Measurements from ENCODE around the gene KEAP1. TPM values are rescaled to one million over a fixed set of nuclear protein-coding genes. Genes with fewer than 3 reads are reported as not detected.

Gene KEAP1
- 51.6 and 61.2 TPM in 2 replicates for total RNA-seq

GRCh38 chr19:10503002-10503789, at the start of gene KEAP1:
Gene KEAP1 (minus strand): TSS chr19:10503356. CDS start chr19:10500033, 3,323 bp downstream.

GRCh38 chr19:10543420-10544241, 40.5 kb upstream of the KEAP1 start, which contains the start of gene ATG4D:
Gene ATG4D (plus strand): TSS chr19:10543904. CDS start chr19:10544091, 187 bp downstream.

GRCh38 chr19:10517361-10517759, 14.2 kb upstream of the KEAP1 start, which contains the start of gene S1PR5:
Gene S1PR5 (minus strand): TSS chr19:10517447. CDS start chr19:10515011, 2,436 bp downstream.

Other genes with a start within 250 kb of the KEAP1 start
- gene ICAM1, start 232.2 kb downstream of the KEAP1 start, total RNA-seq: 1.0 and 8.2 TPM in 2 replicates
- gene ICAM4, start 216.4 kb downstream of the KEAP1 start, total RNA-seq: 1.0 and 5.8 TPM in 2 replicates
- gene ICAM5, start 213.4 kb downstream of the KEAP1 start, total RNA-seq: 1.7 and 6.4 TPM in 2 replicates
- gene ZGLP1, start 193.5 kb downstream of the KEAP1 start, total RNA-seq: 0.34 and 0.85 TPM in 2 replicates
- 16.4 and 18.8 TPM in 2 replicates for gene FDX2, start 187.3 kb downstream of the KEAP1 start, total RNA-seq
- 3.8 and 20.2 TPM in 2 replicates for gene RAVER1, start 169.8 kb downstream of the KEAP1 start, total RNA-seq
- gene ICAM3, start 163.7 kb downstream of the KEAP1 start, total RNA-seq: 1.7 and 2.6 TPM in 2 replicates
- gene TYK2, start 122.8 kb downstream of the KEAP1 start, total RNA-seq: 41.4 and 70.1 TPM in 2 replicates
- gene CDC37, start 99.8 kb downstream of the KEAP1 start, total RNA-seq: 127 and 150 TPM in 2 replicates
- gene PDE4A, start 82.8 kb downstream of the KEAP1 start, total RNA-seq: 0.34 and 1.9 TPM in 2 replicates
- gene S1PR5, start 14.1 kb upstream of the KEAP1 start, total RNA-seq: 4.4 and 19.5 TPM in 2 replicates
- 28.9 and 34.9 TPM in 2 replicates for gene ATG4D, start 40.5 kb upstream of the KEAP1 start, total RNA-seq
- 13.3 and 17.7 TPM in 2 replicates for gene KRI1, start 62.7 kb upstream of the KEAP1 start, total RNA-seq
- 9.3 and 13.3 TPM in 2 replicates for gene CDKN2D, start 65.6 kb upstream of the KEAP1 start, total RNA-seq
- gene AP1M2, start 84.0 kb upstream of the KEAP1 start, total RNA-seq: 111 and 115 TPM in 2 replicates
- 38.6 and 81.3 TPM in 2 replicates for gene SLC44A2, start 122.2 kb upstream of the KEAP1 start, total RNA-seq
- gene ILF3, start 151.0 kb upstream of the KEAP1 start, total RNA-seq: 100 and 133 TPM in 2 replicates
- 15.0 and 25.0 TPM in 2 replicates for gene QTRT1, start 198.1 kb upstream of the KEAP1 start, total RNA-seq
- 64.3 and 144 TPM in 2 replicates for gene DNM2, start 214.7 kb upstream of the KEAP1 start, total RNA-seq

Measured in nasal cavity respiratory epithelium epithelial cell of viscerocranial mucosa (primary cell).